GM18498 (cell line): ENCODE results near the gene BICDL2.

Source experiments
- ATAC-seq: cut with Tn5 transposase; IDR thresholded peaks from one replicate; pipeline ENCODE4 v1.9.1; 2021; ENCODE audit warnings: mild to moderate bottlenecking, moderate library complexity; ENCODE audit not compliant: unreplicated experiment

Gene BICDL2

DNA sequence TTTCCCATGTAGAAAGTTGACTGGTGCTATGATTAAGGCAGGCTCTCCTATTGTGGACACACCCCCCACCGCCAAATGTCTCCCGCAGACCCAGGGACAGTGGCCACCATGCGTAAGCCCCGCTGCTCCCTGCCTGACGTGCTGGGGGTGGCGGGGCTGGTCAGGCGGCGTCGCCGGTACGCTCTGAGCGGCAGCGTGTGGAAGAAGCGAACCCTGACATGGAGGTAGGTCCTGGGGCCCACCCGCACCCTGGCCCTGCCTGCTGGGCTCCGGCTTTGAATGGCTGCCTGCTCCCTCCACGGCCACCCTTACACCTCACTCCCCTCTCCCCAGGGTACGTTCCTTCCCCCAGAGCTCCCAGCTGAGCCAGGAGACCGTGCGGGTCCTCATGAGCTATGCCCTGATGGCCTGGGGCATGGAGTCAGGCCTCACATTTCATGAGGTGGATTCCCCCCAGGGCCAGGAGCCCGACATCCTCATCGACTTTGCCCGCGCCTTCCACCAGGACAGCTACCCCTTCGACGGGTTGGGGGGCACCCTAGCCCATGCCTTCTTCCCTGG is 13.3 kb upstream of the BICDL2 start:
- no peak for ATAC-seq

GRCh38 chr16:3047387-3047720 is 10.6 kb upstream of the BICDL2 start:
- ATAC-seq = no peak

DNA sequence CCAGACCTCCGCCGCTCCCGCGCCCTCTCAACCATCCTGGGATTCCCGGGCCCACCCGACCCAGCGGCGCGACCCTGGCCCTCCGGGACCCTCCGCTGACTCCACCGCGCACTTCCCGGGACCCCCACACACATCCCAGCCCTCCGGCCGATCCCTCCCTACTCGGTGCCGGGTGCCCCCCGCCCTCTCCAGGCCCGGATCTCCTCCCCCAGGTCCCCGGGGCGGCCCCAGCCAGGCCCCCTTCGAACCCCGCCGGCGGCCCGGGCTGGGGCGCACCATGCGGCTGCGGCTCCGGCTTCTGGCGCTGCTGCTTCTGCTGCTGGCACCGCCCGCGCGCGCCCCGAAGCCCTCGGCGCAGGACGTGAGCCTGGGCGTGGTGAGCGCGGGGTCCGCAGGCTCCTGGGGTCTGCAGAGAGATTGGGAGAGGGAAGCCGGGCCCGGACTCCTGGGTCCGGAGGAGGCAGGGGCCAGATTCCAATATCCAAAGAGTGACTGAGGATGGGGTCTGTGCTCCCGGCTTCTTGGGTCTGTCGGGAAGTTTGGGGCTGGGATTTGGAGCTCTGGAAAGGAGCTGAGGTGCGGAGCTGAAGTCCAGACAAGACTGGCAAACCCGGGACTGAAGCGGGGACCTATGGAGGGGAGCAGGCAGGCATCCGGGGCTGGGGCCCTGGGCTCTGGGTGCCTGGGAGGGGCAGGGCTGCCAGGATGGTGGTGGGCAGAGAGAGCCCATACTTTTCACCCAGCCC is 10.1 kb upstream of the BICDL2 start:
- ATAC-seq = no peak

DNA sequence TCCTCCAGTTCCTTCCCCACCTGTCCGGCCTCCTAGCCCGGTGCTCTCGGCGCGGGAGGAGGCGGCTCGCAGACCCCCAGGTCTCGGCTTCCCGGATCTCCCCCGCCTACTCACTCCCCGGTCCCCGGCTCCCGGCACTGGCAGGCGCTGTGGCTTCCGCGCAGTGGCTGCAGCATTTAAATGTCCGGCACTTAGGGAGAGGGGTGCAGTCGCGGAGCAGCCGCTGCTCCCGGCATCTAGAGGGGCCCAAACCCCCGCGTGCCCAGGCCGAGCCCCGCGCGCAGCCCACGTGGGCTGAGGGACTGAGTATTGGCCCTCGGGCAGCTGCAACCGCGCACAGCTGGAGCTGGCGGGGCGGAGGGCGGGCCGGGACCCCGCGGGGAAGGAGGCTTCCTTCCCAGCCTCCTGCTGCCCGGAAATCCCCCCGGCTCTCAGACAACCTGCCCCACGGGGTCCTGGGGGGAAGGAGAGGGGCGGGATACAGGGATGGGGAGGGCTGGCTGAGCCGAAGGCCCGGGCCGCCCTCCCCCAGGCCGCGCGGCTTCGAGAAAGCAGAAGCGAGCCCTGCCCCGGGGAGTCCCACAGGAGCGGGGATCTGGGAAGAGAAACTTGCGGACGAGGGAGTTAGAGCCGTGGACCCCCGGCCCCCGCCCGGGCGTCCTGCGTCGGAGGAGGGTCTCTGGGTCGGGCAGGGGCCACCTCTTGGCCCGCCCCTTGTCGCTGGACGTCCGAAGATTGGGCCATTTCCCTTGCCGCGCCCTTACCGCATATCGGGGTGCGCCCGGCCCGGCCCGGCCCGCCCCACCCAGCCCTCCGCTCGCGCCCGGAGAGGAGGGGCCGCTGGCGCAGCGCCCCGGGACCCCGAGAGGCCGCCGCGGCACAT is 9.3 kb upstream of the BICDL2 start, which contains the start of gene MMP25:
Gene MMP25 (plus strand): TSS at position 804 of the 883 bp plus-strand sequence. CDS start 357 bp downstream, outside the sequence.
- no peak for ATAC-seq

GRCh38 chr16:3044708-3045107 is 8.0 kb upstream of the BICDL2 start:
- ATAC-seq = no peak

DNA sequence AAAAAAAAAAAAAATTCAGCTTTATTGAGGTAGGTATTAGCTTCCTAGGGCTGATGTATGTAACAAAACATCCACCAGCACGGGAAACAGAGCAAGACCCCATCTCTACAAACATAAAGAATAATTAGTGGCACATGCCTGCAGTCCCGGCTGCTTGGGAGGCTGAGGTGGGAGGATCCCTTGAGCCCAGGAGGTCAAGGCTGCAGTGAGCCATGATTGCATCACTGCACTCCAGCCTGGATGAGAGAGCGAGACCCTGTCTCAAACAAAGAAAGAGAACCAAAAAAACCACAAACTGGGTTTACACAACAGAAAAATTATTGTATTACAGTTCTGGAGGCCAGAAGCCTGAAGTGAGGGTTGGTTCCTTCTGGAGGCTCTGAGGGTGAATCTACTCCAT is 5.6 kb upstream of the BICDL2 start:
- ATAC-seq = no peak

- no peak for ATAC-seq
Measured at GRCh38 chr16:3038896-3039295, 2.2 kb upstream of the BICDL2 start.

- ATAC-seq = no peak
Measured at GRCh38 chr16:3038256-3038655, 1.5 kb upstream of the BICDL2 start.

DNA sequence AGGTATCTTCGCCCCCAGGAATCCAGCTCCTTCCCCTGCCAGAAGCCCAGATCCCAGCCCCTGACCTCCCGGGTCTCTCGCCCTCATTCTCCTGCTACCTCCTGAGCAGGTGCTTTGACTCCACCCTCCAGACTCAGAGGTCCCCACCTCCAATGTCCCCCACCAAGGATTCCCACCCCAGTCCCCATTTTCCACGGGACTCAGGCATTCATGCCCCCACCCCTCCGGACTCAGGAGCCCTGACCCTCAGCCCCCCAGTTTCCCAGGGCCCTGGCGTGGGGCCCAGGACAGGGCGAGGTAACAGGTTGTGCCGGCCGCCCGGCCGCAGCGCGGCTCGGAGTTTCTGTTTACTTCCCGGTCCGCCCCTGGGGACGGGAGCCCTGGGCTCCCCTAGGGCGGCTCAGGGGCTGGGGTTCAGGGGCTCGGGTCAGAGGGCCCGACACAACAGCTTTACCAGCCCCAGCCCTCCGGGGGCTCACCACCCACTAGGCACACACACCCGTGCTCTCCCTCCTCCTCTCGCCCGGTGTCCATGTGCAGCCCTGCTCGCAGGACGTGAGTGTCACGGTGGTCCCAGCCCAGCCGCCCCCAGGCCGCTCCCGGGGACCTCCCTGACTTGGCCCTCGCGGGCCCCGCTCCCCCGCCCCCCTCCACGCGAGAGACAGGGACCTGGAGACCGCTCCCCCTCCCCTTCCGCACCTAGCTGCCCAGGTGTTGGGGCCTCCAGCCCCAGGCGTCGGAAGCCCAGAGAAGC is 595 bp downstream of the BICDL2 start:
- ATAC-seq = no peak

DNA sequence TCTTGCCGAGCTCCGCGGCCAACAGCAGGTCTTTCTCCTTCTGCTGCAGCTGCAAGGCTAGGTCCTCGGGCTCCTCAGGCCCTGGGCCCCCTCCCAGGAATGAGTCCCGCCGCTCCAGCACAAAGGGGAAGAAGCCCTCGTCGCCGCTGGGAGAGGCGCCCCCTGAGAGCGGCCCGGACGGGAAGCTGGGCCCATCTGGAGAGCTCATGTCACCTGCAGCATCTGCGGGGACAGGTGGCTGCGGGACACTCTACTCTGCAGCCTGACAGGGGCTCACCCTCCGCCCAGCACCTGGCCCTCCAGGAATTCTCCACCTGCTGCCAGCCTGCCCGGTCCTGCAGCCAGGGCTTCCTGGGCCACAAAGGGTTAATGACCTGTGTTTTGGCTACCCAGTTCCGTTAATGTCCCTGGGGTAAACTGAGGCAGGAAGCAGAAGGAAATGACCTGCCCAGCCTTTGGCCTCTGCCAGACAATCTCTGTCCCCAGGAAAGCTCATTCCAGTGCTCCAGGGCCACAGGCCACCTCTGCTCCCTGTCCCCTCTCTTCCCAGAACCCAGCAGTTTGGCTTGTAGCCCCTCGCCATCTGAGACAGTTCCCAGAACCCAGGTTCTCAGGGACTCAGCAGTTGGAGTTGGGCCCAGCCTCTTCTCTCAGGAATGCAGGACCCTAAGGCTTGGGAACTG is 1.3 kb downstream of the BICDL2 start:
- ATAC-seq = no peak

- no peak for ATAC-seq
Measured at GRCh38 chr16:3032624-3033023, 4.1 kb downstream of the BICDL2 start.

DNA sequence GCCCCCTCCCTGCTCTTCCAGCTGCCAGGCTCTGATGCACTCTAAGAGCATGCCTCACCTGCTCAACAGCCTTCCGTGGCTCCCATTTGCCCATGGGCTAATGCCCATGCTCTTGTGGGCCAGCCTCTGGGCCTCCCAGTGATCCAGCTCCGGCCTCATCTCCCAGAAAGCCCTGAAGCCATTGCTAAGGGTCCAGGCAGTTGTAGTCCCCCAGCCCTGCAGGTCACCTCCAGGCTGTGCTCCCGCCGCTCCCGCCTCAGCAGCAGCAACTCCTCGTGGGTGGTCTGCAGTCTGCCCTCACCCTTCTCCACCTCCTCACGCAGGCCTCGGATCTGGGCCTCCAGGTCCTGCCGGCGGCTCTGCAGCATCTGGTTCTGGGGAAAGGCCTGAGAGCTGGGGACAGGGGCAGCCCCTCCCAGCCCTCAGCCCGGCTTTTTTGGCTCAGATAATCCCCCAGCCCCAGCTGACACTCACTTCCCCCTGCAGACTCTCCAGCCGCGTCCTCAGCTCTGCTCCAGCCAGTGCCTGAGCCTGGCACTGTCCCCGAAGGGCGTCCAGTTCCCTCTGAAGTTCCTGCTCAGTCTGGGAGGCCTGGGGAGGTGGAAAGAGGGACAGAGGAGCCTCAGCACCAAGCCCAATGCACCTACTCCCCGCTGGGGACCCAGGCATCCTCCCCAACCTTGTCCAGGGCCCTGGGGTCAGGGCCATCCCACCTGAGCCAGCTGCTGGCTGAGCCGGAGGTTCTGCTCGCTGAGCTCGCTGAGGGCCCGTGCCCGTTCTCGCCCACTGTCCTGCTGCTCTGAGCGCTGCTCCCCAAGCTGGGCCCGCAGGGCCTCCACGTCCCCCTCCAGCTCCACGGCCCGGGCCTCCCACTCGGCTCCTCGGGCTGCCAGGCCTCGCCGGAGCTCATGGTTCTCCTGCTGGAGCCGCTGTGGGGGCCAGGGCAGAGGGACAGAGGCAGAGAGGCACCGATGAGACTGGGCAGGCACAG is 6.2 kb downstream of the BICDL2 start:
- ATAC-seq = no peak

- ATAC-seq = no peak
Measured at GRCh38 chr16:3029491-3030221, 7.1 kb downstream of the BICDL2 start.

DNA sequence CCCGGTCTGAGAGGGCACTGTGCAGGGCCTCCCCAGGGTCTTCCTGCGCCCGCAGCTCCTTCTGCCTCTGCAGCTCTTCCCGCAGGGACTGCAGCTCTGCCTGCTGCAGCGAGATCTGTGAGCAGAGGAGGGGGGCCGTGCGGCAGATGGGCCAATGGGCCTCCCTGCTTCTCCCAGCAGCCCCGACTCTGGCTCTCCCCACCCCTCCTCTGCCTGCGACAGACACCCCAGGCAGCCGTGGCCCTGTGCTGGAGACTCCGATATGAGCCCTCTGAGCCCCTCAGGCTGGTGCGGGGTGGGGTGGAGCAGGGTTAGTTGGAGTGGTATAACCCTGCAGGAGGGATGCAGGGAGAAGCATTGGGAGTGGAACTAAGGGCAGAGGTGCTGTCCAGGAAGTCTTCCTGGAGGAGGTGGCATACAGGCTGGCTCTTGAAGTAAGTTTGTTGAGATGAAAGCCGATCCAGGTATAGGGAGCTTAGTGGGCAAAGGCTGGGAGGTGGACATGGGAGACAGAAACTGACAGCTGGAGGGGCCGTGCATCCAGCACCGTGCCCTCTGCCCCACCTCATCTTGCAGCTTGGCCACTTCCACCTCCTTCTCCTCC is 7.9 kb downstream of the BICDL2 start:
- no peak for ATAC-seq

DNA sequence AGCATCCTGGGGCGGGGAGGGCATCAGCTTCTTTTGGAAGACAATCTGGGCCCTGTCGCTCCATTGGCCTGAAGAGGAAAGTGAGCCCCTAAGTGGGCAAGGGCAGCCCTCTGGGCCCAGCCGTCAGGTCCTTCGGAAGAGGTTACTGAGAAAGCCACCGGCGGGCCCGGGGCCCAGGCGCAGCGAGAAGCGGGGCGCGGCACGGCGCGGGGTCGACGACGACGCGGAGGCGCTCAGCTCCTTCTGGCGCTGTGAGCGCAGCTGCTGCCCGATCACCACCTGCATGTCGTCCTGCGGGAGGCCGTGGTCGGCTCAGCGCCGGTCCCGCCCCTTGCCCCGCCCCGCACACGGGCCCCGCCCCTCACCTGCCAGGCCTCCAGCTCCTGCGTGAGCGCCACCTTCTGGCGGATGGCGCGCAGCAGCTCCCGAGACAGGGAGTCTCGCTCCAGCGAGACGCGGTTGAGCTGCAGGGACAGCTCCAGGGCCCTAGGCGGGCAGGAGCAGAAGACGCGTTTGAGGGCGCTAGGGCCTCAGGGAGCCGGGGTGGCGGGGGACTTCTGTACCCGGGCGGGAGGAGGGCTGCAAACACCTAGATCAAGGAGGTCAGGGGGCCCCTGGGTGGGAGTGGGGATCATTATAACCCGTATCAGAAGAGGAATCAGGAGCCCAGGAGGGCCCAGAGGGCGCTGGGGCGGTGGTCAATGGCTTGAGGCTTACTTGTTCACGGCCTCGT is 8.6 kb downstream of the BICDL2 start:
- ATAC-seq = peak; percentile 31

DNA sequence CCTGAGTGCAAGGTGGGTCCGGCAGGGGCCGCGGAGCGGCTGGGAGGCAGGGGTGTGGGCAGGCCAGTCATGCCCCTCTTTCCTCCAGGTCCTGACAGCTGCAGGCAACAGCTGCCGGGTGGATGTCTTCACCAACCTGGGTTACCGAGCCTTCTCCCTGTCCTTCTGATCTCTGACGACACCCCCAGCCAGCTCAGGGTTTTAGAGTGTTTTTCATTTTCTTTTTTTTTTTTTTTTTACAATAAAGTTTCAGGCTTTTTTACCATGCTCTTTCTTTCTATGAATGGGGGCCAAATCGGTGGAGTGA is 9.3 kb downstream of the BICDL2 start:
- ATAC-seq = no peak

DNA sequence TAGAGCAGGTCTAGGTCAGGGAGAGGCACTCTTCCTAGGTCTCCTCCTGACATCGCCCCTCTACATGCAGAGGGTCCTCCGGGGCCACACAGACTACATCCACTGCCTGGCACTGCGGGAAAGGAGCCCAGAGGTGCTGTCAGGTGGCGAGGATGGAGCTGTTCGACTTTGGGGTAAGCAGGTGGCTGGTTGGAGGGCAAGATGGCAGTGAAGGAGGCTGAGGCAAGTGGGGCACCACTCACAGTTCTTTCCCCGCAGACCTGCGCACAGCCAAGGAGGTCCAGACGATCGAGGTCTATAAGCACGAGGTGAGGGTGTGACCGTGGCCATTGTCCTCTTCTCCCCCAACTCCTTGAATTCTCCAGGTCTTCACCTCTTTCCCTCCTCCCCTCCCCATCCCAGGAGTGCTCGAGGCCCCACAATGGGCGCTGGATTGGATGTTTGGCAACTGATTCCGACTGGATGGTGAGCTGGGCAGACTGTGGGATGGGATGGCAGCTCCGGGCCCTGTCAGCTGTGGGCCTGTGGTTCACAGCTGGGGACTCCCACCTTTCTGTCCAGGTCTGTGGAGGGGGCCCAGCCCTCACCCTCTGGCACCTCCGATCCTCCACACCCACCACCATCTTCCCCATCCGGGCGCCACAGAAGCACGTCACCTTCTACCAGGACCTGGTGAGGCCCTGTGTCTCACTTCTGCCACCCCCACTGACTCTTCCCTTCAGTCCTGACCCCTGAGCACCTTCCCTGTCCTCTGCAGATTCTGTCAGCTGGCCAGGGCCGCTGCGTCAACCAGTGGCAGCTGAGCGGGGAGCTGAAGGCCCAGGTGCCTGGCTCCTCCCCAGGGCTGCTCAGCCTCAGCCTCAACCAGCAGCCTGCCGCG is 9.9 kb downstream of the BICDL2 start:
- no peak for ATAC-seq
